ENCODE data around the gene FUZ.

DNA sequence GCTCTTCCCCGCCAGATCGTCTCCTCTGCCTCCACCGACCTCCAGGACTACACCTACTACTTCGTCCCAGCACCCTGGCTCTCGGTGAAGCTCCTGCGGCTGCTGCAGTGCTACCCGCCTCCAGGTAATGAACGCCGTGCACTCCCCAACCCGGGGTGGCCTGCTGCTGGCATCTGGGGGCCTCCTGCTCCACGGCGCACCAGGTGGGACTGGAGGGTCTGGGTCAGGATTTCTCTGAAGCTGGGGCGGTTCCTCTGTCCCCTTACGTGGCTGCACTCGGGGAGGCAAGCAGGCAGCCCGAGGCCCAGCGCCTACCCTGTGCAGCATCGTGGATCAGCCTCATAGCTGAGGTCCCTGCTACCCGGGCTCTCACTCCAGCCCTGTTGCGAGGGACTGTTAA, 17.5 kb downstream of the FUZ start:
- no peak for TF ChIP-seq YY1 (IDR thresholded peaks at IDR 0.05; ENCODE audit: low read depth)
- TF ChIP-seq ZBTB7A (IDR thresholded peaks at IDR 0.05; ENCODE audit: low read depth): no peak
- TF ChIP-seq, protein P1, sequence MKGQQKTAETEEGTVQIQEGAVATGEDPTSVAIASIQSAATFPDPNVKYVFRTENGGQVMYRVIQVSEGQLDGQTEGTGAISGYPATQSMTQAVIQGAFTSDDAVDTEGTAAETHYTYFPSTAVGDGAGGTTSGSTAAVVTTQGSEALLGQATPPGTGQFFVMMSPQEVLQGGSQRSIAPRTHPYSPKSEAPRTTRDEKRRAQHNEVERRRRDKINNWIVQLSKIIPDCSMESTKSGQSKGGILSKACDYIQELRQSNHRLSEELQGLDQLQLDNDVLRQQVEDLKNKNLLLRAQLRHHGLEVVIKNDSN (IDR thresholded peaks at IDR 0.05): no peak
- TF ChIP-seq TCF12 (IDR thresholded peaks at IDR 0.05; ENCODE audit: low read depth): no peak
- no peak for TF ChIP-seq RAD21 (IDR thresholded peaks at IDR 0.05; ENCODE audit: low read depth)
- no peak for TF ChIP-seq CREB1 (IDR thresholded peaks at IDR 0.05; ENCODE audit: low read depth)
- TF ChIP-seq EP300 (IDR thresholded peaks at IDR 0.05; ENCODE audit: borderline replicate concordance): no peak
- TF ChIP-seq TAF1 (IDR thresholded peaks at IDR 0.05; ENCODE audit: low read depth): no peak
- no peak for TF ChIP-seq FOXM1 (IDR thresholded peaks at IDR 0.05; ENCODE audit: borderline replicate concordance, low read depth)
- TF ChIP-seq, protein P2, sequence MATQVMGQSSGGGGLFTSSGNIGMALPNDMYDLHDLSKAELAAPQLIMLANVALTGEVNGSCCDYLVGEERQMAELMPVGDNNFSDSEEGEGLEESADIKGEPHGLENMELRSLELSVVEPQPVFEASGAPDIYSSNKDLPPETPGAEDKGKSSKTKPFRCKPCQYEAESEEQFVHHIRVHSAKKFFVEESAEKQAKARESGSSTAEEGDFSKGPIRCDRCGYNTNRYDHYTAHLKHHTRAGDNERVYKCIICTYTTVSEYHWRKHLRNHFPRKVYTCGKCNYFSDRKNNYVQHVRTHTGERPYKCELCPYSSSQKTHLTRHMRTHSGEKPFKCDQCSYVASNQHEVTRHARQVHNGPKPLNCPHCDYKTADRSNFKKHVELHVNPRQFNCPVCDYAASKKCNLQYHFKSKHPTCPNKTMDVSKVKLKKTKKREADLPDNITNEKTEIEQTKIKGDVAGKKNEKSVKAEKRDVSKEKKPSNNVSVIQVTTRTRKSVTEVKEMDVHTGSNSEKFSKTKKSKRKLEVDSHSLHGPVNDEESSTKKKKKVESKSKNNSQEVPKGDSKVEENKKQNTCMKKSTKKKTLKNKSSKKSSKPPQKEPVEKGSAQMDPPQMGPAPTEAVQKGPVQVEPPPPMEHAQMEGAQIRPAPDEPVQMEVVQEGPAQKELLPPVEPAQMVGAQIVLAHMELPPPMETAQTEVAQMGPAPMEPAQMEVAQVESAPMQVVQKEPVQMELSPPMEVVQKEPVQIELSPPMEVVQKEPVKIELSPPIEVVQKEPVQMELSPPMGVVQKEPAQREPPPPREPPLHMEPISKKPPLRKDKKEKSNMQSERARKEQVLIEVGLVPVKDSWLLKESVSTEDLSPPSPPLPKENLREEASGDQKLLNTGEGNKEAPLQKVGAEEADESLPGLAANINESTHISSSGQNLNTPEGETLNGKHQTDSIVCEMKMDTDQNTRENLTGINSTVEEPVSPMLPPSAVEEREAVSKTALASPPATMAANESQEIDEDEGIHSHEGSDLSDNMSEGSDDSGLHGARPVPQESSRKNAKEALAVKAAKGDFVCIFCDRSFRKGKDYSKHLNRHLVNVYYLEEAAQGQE (IDR thresholded peaks at IDR 0.05; ENCODE audit: low read depth): no peak
- TF ChIP-seq TEAD4 (IDR thresholded peaks at IDR 0.05): no peak
- TF ChIP-seq, protein P3, sequence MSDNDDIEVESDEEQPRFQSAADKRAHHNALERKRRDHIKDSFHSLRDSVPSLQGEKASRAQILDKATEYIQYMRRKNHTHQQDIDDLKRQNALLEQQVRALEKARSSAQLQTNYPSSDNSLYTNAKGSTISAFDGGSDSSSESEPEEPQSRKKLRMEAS (IDR thresholded peaks at IDR 0.05): no peak
